Right renal cortex interstitium (tissue), 3 donors: ENCODE data around the gene ACSM4. TPM values are rescaled to one million over a fixed set of nuclear protein-coding genes. Genes with fewer than 3 reads are reported as not detected.
"Not testable (repeated sequence)": the region's sequence is repeated elsewhere in the genome, so short reads cannot be mapped to it uniquely, and the experiment has no call there.

Experiments used
- DNase-seq, 3 donors: peaks; one replicate each; pipeline ENCODE4 v3.0.0-alpha.2; 2013; ENCODE audit warnings: low read depth in 3 of 3, low spot score in 2 of 3
- polyA plus RNA-seq, 3 donors: library from polyadenylated mRNA; unstranded; fragments of 120-200 nt; gene quantifications; one replicate each; pipeline ENCODE4 v1.2.1, GENCODE V29; 2013; ENCODE audit not compliant: insufficient read length in 3 of 3

ACSM4 gene
- polyA plus RNA-seq, 3 donors: not detected

DNA sequence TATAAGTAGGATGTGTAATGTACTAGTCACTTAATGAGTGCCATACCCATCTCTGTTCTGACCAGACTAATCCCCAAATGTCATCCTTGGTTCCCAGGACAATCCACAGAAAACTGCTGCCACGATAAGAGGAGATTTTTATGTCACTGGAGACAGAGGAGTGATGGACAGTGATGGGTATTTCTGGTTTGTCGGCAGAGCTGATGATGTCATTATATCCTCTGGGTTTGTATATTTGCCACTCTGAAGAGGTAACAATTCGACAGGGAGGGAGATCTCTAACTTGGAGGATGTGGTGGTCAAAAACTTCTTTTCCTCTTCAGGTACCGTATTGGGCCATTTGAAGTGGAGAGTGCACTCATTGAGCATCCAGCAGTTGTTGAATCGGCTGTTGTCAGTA, 20.3 kb downstream of the ACSM4 start:
- no peak for DNase-seq

DNA sequence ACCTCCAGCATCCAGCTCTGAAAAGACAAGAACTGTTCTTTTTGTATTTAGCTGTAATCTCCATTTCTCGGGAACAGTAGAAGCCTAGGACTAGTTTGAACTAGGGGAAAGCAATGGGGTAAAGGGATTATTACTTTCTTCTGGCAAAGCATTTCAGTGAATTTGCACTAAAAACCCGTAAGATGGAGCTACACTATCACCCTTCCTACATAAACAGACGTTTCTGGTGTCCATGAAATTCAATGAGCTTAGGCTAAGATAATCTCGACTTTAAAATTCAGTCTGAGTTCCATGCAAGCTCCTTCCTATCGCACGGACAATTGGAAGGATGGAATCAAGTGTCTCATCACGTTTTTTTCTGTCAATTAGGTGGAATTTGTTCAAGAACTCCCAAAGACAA, 24.0 kb downstream of the ACSM4 start:
- DNase-seq: no peak

DNA sequence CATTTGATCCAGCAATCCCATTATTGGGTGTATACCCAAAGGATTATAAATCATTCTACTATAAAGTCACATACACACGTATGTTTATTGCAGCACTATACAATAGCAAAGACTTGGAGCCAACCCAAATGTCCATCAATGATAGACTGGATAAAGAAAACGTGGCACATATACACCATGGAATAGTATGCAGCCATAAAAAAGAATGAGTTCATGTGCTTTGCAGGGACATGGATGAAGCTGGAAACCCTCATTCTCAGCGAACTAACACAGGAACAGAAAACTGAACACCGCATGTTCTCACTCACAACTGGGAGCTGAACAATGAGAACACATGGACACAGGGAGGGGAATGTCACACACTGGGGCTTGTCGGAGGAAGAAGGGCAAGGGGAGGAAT, 33.9 kb downstream of the ACSM4 start:
- not testable (repeated sequence) for DNase-seq

DNA sequence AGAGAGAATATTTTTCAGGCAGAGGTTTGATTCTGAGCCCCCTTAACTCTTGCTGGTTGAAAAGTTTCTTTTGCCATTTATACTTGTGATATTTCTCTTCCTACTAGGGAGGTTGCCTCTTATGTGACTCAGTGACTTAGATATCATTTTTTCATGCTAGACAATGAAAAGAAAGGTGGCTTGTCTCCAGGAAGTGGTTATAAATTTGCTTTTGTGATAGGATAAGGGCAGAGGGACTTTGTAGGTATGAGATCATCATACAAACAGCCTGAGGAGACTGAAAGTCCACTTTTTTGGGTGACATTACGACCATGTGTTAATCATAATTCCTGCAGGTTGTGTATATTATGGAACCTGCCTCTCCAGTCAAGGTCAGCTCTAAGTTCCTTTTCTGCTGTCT, 35.8 kb downstream of the ACSM4 start:
- no peak for DNase-seq

DNA sequence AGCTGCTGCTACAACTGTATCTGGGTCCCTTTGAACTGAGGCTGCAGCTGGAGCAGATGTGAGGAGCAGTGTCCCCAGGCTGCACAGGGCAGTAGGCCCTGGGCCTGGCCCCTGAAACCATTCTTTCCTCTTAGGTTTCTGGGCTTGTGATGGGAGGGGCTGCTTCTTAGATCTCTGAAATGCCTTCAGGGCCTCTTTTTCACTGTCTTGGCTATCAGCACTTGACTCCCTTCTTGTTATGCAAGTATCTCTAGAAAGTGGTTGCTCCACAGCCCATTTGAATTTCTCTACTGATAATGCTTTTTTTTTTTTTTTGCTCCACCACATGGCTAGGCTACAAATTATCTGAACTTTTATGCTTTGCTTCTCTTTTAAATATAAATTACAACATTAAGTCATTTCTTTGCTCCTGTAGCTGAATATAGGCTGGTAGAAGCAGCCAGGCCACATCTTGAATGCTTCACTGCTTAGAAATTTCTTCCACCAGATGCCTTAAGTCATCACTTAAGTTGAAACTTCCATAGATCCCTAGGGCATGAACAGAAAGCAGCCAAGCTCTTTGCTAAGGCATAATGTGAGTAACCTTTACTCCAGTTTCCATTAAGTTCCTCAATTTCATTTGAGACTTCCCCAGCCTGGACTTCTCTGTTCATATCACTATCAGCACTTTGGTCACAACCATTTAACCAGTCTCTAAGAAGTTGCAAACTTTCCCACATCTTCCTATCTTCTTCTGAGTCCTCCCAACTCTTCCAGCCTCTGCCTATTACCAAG, 41.1 kb downstream of the ACSM4 start:
- no peak for DNase-seq

DNA sequence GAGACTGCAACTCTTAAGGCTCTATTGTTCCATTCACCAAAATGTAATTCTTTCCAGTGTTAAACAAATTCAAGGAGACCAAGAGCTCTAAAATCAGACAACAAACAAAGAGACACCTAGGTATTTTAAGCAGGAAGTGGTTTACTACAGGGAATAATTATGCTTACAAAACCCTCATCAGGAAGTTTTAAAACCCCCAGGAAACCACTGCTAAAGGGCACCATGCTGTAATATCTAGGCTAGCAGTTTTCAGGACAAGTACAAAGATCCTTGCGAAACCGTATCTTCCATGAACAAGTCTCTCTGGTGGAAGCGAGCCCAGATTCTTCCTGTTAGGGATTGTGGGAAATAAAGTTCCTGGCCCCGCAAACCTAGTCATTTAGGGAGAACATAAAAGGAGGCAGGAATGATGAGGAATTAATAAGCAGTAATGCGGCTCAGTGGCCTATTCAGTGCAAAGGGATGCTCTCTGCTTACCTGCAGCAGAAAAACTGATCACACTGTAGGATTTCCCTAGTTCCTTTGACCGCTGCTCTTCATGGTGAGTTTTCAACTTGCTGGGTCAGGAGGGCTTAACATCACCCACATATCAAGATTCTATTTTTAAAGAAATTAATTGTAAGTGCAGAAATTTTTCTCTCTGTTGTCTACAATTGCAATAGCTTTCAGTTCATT, 42.8 kb downstream of the ACSM4 start:
- DNase-seq: no peak

DNA sequence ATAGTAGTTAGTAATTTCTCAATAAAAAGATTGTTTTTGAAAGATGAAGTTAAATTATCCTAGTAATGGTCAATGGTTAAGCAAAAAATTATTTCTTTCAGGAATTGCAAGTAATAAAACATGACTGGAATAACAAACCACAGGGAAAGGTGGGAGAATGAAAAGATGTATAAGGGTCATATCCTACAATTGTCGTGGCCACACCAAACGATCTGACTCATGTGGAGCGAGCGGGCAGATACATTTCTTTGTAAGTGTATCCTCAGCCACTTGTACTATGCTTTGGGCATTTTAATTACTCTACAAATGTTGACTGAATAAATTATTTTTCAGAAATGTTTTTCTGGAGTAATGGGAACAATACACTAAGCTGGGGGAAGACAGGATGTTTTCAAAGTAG, 45.5 kb downstream of the ACSM4 start:
- DNase-seq: no peak

DNA sequence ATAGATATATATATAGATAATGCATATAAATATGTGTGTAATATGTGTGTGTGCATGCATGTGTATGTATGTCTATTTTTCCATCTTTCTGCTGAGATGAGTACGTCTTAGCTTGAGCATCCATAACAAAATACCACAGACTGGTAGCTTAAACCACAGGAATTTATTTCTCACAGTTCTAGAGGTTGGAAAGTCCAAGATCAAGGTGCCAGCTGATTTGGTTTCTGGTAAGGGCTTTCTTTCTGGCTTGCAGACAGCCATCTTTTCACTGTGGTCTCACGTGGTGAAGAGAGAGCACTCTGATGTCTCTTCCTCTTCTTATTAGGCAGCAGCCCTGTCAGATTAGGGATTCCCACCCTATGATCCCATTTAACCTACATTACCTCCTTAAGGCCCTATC, 47.3 kb downstream of the ACSM4 start:
- no peak for DNase-seq

DNA sequence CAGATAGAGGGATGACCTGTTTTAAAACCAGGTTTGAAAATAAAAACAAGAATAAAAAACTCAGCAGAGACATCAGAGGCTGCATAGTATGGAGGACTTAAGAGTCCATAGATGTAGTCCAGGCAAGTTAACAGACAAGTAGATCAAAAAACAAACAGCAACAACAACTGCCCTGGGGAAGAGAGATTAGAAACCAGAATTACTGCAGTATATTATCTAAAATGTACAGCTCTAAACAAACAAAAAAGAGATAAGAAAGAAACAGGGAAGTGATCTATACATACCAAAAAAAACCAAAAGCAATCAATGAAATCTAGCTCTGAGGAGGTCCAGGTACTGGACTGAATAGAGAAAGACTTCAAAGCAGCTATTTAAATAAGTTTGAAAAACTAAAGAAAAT, 48.8 kb downstream of the ACSM4 start:
- no peak for DNase-seq

DNA sequence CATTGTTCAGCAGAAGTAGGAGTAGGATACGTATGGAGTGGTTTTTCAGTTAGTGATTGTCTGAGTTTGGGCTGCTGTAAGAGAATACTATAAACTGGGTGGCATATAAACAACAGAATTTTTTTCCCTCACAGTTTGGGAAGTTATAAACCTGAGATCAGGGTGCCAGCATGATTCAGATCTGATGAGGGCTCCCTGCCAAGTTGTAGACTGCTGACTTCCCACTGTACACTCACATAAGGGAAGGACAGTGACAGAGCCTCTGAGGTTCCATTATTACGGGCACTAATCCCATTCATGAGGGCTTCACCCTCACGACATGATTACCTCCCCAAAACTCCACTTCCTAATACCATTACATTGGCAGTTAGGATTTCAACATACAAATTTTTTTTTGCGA, 50.7 kb downstream of the ACSM4 start:
- DNase-seq: no peak

DNA sequence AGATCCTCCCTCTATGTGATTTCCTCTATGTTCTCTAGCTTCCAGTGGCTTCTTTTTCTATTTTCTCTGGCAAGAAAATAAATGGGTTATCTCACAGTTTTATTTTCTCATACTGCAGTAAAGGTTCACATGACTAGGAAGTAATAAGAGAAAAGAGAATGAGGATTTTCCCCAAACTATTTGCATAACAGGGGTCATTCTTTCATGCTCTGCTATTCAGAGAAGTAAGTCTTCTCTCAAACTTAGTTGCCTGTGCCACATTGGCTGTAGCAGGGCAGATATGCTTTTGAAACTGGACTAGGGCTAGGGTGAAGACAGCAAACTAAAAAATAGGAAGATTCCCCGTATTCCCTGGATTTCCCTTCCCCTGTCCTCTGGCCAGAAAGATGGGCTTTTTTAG, 57.4 kb downstream of the ACSM4 start:
- no peak for DNase-seq

DNA sequence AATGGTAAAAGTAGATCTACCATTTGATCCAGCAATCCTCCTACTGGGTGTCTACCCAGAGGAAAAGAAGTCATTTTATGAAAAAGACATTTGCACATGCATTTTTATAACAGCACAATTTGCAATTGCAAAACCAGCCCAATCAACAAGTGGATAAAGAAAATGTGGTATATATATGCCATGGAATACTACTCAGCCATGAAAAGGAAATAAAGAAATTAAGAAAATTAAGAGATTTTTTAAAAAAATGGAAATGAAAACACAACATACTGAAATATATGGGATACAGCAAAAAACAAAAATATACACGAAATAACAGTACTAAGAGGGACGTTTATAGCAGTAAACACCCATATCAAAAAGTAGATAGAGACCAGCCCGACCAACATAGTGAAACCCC, 58.9 kb downstream of the ACSM4 start:
- no peak for DNase-seq

DNA sequence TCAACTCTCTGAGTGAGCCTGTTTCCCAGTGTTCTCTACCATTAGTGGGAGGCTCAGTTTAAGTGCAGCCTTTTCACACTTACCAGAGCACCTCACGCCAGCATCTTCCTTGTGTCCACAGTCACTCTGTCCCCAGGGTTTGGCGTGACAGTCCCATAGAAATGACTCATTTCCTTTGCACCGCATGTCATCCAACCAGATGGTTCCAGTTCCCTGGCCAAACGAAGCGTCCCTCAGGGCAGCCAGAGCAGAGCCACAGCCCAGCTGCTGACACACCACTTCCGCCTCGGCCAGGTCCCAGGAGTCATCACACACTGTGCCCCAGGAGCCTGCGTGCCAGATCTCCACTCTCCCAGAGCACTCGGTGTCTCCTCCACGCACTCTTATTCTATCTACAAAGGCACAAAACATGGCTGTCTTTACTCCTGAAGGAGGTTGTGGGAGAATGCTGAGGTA, 65.4 kb downstream of the ACSM4 start:
- no peak for DNase-seq

DNA sequence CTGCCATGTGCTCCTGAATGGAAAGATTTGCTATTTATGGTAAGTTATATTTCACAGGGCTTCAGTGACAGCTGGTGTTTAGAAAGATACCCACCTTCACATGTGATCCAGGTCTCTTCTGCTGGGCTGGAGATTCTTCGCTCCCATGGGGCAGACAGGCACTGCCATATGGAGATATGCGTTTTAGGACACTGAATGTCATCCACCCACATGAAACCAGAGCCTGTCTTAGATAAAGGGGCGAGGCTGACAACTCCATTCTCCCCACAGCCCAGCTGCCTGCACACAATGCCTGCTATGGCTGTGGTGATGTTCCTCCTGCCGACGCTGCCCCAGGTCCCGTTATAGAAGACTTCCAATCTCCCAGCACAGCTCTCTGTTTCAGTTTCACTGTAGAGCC, 69.4 kb downstream of the ACSM4 start:
- no peak for DNase-seq

DNA sequence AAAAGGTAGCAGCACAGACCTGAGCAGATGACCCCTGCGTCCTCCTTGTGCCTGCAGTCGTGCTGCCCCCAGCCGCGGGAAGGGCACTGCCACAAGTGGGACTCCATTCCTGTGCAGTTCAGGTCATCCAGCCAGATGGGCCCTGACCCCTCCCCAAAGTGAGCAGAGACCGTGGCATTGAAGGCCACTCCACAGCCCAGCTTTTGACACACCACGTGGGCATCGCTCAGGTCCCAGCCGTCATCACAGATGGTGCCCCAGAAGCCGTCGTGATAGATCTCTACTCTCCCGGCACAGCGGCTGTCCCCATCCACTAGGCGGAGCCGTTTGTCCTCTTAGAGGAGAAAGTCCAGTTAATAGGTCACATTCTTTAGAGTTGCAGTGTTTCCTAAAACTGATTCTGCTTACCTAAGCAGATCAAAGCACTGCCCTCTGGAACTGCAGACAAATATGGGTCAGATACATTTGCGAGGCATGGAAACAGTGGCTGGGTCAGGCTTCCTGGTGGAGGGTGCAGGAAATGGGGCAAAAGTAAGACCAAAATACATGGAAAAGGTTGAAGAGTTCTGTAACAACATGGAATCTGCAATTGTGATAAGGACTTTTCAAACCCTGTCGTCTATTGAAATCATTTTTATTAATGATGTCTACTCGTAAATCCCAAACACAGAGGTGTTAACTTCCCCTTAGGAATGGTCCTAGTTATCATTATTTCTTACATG, 70.7 kb downstream of the ACSM4 start:
- no peak for DNase-seq

DNA sequence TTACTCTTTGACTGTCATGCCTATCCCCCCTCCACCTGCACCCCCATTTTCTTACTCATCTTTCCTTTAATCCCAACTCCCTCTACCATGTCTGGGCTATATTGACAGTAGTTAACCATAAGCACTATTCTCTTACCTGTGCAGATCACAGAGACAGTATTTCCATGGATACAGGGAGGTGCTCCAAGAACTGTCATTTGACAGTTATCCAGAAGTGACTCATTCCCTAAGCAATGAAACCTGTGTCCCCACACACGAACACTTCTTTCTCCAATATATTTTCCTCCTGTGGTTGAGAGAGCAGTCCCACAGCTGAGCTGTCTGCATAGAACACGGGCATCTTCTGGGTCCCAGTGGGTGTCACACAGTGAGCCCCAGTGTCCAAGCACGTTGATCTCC, 71.3 kb downstream of the ACSM4 start:
- no peak for DNase-seq

DNA sequence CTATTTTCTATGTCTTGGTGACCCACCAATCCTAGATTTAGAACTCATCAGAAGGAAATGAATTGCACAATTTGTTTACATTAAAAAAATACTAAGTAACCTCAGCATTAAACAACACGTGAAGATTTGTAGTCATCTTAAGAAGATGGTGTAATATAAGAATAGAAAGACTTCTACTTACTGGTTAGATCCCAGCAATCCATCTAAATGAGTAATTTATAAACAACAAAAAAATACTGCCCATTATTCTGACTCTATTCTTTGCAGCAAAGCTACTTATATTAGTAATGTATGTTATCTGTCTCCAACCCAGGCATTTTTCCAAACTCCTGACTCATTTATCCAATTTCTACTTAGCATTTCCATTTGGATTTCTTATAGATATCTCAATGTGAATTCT, 72.3 kb downstream of the ACSM4 start:
- no peak for DNase-seq

Other genes starting within 250 kb of the ACSM4 start
- 10 to 100 TPM; 49.2 to 60.0 (median 50.5) TPM for gene C1S, start 243.4 kb upstream of the ACSM4 start, polyA plus RNA-seq
- 10 to 100 TPM; 36.0 to 50.6 (median 45.8) TPM for gene C1R, start 211.6 kb upstream of the ACSM4 start, polyA plus RNA-seq
- 10 to 100 TPM; 27.4 to 30.0 (median 29.4) TPM for gene C1RL, start 194.9 kb upstream of the ACSM4 start, polyA plus RNA-seq
- 10 to 100 TPM; 50.9 to 65.4 (median 52.6) TPM for gene RBP5, start 175.2 kb upstream of the ACSM4 start, polyA plus RNA-seq
- 100 to 1,000 TPM in 1 of 3 donors, 10 to 100 TPM in 2; 90.0 to 105 (median 95.6) TPM for gene CLSTN3, start 173.7 kb upstream of the ACSM4 start, polyA plus RNA-seq
- 10 to 100 TPM; 39.0 to 51.5 (median 48.8) TPM for gene PEX5, start 114.4 kb upstream of the ACSM4 start, polyA plus RNA-seq
- 1 to 10 TPM; 1.6 to 2.8 (median 1.9) TPM for gene CD163L1, start 140.1 kb downstream of the ACSM4 start, polyA plus RNA-seq
- 10 to 100 TPM in 2 of 3 donors, 1 to 10 TPM in 1; 9.4 to 11.1 (median 10.8) TPM for gene CD163, start 199.7 kb downstream of the ACSM4 start, polyA plus RNA-seq